ENCODE data around the gene TEX53. TPM values are rescaled to one million over a fixed set of nuclear protein-coding genes. Genes with fewer than 3 reads are reported as not detected.

Gene TEX53
- polyA plus RNA-seq, 1 of the 3 experiments (the other 2 are of a cell fraction), result not detected

DNA sequence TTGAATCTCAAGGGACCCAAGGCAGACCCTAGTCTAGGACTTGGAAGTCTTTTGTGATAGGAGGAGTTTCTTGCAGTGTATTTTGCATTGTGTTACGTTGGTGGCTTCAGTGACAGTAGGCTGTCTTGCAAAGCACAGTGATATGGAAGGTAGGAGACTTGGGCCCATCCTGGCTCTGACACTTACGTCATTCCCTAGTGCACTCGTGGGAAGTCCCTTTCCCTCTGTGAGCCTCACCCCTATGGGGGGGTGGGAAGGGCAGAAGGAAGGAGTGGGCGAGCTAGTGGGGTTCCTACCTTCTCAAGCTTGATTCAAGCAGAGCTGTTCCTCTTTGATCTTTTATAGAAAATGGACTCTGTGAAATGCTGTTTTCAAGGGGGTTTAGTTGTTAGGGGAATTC, 9.2 kb upstream of the TEX53 start:
- H3K4me3 ChIP-seq (ENCODE audit: low read depth in 2 of 2, low read length in 1 of 2), result no peak overlapping the region
- no peak overlapping the region for H3K9ac ChIP-seq
- H4K20me1 ChIP-seq (ENCODE audit: insufficient read depth), result no peaks in the 10 kb centered on the region
- H3K27ac ChIP-seq (ENCODE audit: low read depth in 2 of 2, low read length in 1 of 2), result no peak overlapping the region
- WGBS (ENCODE audit: low lambda C conversion rate), result 58% methylated on average over 4 of the region's 4 CpGs
- DNase-seq, result no peak
- no peaks in the 10 kb centered on the region for H3K9me3 ChIP-seq
- POLR2A ChIA-PET, result no interaction called here
- H3K4me1 ChIP-seq (ENCODE audit: control insufficient read depth in 1 of 2, insufficient read depth in 2 of 2, low read depth in 1 of 2, low read length in 1 of 2), result no peaks in the 10 kb centered on the region
- no peak for TF ChIP-seq CHD2 (IDR thresholded peaks at IDR 0.05; ENCODE audit: low read length, partially characterized antibody)
- TF ChIP-seq RAD21 (IDR thresholded peaks at IDR 0.05; ENCODE audit: low read length), result no peak
- no peak for TF ChIP-seq RFX5 (IDR thresholded peaks at IDR 0.05; ENCODE audit: low read length)
- no peak for TF ChIP-seq ELF1 (IDR thresholded peaks at IDR 0.05)
- TF ChIP-seq, protein P1, sequence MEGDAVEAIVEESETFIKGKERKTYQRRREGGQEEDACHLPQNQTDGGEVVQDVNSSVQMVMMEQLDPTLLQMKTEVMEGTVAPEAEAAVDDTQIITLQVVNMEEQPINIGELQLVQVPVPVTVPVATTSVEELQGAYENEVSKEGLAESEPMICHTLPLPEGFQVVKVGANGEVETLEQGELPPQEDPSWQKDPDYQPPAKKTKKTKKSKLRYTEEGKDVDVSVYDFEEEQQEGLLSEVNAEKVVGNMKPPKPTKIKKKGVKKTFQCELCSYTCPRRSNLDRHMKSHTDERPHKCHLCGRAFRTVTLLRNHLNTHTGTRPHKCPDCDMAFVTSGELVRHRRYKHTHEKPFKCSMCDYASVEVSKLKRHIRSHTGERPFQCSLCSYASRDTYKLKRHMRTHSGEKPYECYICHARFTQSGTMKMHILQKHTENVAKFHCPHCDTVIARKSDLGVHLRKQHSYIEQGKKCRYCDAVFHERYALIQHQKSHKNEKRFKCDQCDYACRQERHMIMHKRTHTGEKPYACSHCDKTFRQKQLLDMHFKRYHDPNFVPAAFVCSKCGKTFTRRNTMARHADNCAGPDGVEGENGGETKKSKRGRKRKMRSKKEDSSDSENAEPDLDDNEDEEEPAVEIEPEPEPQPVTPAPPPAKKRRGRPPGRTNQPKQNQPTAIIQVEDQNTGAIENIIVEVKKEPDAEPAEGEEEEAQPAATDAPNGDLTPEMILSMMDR (IDR thresholded peaks at IDR 0.05), result no peak
- no peak for TF ChIP-seq TCF12 (IDR thresholded peaks at IDR 0.05)
- TF ChIP-seq, protein P2, sequence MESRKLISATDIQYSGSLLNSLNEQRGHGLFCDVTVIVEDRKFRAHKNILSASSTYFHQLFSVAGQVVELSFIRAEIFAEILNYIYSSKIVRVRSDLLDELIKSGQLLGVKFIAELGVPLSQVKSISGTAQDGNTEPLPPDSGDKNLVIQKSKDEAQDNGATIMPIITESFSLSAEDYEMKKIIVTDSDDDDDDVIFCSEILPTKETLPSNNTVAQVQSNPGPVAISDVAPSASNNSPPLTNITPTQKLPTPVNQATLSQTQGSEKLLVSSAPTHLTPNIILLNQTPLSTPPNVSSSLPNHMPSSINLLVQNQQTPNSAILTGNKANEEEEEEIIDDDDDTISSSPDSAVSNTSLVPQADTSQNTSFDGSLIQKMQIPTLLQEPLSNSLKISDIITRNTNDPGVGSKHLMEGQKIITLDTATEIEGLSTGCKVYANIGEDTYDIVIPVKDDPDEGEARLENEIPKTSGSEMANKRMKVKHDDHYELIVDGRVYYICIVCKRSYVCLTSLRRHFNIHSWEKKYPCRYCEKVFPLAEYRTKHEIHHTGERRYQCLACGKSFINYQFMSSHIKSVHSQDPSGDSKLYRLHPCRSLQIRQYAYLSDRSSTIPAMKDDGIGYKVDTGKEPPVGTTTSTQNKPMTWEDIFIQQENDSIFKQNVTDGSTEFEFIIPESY (IDR thresholded peaks at IDR 0.05; ENCODE audit: borderline replicate concordance, low read depth), result no peak
- no peaks in the 10 kb centered on the region for H3K9me2 ChIP-seq
- no peak overlapping the region for H3K4me2 ChIP-seq
- no peaks in the 10 kb centered on the region for H3K36me3 ChIP-seq (replicated peaks in 1 of 2; ENCODE audit: control insufficient read depth in 1 of 2, insufficient read depth in 2 of 2, low read length in 1 of 2)
- H3F3A ChIP-seq (replicated peaks; ENCODE audit: insufficient read depth), result peaks cover 3% of the 10 kb centered on the region
- CTCF ChIA-PET, result interaction anchor here (0.9 to 4.6 kb wide), 5 partner anchors 7 to 348 kb away, joined by 3 to 29 read pairs (median 6); partner anchors contain the start of gene TEX48
- no peaks in the 10 kb centered on the region for H3K79me2 ChIP-seq (ENCODE audit: insufficient read depth)
- H3K27me3 ChIP-seq (ENCODE audit: insufficient read depth), result no peaks in the 10 kb centered on the region
- H2AFZ ChIP-seq (ENCODE audit: low read depth), result no peak overlapping the region

DNA sequence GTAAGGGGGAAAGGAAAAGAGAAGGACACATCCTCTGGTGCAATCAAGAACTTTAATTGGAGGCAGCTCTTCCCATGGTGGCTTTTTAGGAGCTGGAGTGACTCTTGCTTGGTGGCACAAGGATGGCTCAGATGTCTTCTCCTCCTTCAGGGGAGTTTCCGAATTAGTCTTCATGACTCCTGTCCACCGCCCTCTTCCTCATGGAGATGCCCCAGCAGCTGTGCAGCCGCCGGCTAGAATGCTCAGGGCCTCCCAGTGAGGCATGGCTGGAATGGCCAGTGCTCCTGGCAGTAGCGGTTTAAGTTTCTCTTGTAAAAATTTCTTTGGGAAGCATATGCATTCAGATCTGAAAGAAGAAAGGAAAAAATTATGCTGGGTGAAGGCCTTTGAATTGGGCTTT, 8.8 kb upstream of the TEX53 start:
- no peak overlapping the region for H3K4me2 ChIP-seq
- no peaks in the 10 kb centered on the region for H3K4me1 ChIP-seq (ENCODE audit: control insufficient read depth in 1 of 2, insufficient read depth in 2 of 2, low read depth in 1 of 2, low read length in 1 of 2)
- no peak overlapping the region for H3K9ac ChIP-seq
- DNase-seq, result no peak
- no peaks in the 10 kb centered on the region for H3K79me2 ChIP-seq (ENCODE audit: insufficient read depth)
- TF ChIP-seq, protein P3, sequence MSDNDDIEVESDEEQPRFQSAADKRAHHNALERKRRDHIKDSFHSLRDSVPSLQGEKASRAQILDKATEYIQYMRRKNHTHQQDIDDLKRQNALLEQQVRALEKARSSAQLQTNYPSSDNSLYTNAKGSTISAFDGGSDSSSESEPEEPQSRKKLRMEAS (IDR thresholded peaks at IDR 0.05; ENCODE audit: low read depth), result no peak
- no peak overlapping the region for H3K4me3 ChIP-seq (ENCODE audit: low read depth in 2 of 2, low read length in 1 of 2)
- no peaks in the 10 kb centered on the region for H3K27me3 ChIP-seq (ENCODE audit: insufficient read depth)
- peaks cover 3% of the 10 kb centered on the region for H3F3A ChIP-seq (replicated peaks; ENCODE audit: insufficient read depth)
- no peaks in the 10 kb centered on the region for H4K20me1 ChIP-seq (ENCODE audit: insufficient read depth)
- H2AFZ ChIP-seq (ENCODE audit: low read depth), result no peak overlapping the region
- no peaks in the 10 kb centered on the region for H3K9me2 ChIP-seq
- WGBS (ENCODE audit: low lambda C conversion rate), result 93% methylated on average over 5 of the region's 5 CpGs
- POLR2A ChIA-PET, result no interaction called here
- H3K36me3 ChIP-seq (replicated peaks in 1 of 2; ENCODE audit: control insufficient read depth in 1 of 2, insufficient read depth in 2 of 2, low read length in 1 of 2), result no peaks in the 10 kb centered on the region
- H3K27ac ChIP-seq (ENCODE audit: low read depth in 2 of 2, low read length in 1 of 2), result no peak overlapping the region
- H3K9me3 ChIP-seq, result no peaks in the 10 kb centered on the region
- CTCF ChIA-PET, result interaction anchor here (0.9 to 4.6 kb wide), 5 partner anchors 8 to 348 kb away, joined by 3 to 29 read pairs (median 6); partner anchors contain the start of gene TEX48
